Measurements from ENCODE around the gene ARSJ. TPM values are rescaled to one million over a fixed set of nuclear protein-coding genes. Genes with fewer than 3 reads are reported as not detected.
"Not testable (repeated sequence)": the region's sequence is repeated elsewhere in the genome, so short reads cannot be mapped to it uniquely, and the experiment has no call there.

ARSJ gene
- total RNA-seq, 1 donor from 2014 or later: 3.1 TPM

DNA sequence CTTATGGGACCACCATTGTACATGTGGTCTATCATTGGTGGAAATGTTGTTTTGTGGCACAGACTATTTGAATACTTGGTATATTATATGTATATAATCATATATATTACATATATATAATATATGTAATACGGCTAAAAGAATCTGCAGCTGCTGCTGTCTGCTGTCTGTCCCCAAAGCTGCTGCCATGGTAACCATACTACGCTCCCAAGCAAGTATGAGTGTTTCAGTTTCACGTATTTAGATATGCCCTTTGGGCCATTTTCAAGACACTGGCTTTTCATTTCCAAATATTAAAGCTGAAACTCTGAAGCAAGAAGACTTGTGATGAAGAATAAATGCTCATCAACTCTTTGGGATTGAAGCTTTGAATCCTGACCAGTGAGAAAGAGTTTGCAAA, 42.0 kb upstream of the ARSJ start:
- no peaks in the 10 kb centered on the region for H3K36me3 Mint-ChIP-seq
- no peaks in the 10 kb centered on the region for H3K9me3 Mint-ChIP-seq
- H3K4me3 Mint-ChIP-seq: no peak overlapping the region
- H3K27me3 Mint-ChIP-seq (ENCODE audit: low read depth): no peaks in the 10 kb centered on the region
- no peak overlapping the region for H3K27ac Mint-ChIP-seq
- no peaks in the 10 kb centered on the region for H3K4me1 Mint-ChIP-seq
- DNase-seq (ENCODE audit: low spot score in 2 of 2, unreplicated experiment in 2 of 2): no peak
- TF ChIP-seq, protein P1, sequence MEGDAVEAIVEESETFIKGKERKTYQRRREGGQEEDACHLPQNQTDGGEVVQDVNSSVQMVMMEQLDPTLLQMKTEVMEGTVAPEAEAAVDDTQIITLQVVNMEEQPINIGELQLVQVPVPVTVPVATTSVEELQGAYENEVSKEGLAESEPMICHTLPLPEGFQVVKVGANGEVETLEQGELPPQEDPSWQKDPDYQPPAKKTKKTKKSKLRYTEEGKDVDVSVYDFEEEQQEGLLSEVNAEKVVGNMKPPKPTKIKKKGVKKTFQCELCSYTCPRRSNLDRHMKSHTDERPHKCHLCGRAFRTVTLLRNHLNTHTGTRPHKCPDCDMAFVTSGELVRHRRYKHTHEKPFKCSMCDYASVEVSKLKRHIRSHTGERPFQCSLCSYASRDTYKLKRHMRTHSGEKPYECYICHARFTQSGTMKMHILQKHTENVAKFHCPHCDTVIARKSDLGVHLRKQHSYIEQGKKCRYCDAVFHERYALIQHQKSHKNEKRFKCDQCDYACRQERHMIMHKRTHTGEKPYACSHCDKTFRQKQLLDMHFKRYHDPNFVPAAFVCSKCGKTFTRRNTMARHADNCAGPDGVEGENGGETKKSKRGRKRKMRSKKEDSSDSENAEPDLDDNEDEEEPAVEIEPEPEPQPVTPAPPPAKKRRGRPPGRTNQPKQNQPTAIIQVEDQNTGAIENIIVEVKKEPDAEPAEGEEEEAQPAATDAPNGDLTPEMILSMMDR (IDR thresholded peaks at IDR 0.05; ENCODE audit: unreplicated experiment): no peak

DNA sequence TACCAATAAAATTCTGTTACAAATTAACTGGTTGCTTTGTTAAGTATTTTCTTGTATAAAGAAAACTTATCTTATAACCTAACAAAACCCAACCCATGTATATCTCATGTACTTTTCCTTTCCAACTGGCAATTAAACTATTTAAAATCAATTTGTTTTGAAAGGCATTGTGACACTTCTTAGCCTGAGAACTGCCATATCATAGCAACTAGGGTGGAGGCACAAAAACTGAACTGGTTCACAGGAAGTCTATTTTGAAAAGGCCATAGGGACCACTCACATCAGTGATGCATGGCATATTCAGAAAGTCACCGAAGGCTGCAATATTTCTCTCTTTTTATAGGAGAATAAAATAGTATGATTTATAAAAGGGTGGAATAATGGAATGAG, 40.5 kb upstream of the ARSJ start:
- no peaks in the 10 kb centered on the region for H3K9me3 Mint-ChIP-seq
- H3K27me3 Mint-ChIP-seq (ENCODE audit: low read depth): no peaks in the 10 kb centered on the region
- no peaks in the 10 kb centered on the region for H3K36me3 Mint-ChIP-seq
- H3K4me1 Mint-ChIP-seq: peaks cover 2% of the 10 kb centered on the region
- no peak for DNase-seq (ENCODE audit: low spot score in 2 of 2, unreplicated experiment in 2 of 2)
- H3K27ac Mint-ChIP-seq: no peak overlapping the region
- H3K4me3 Mint-ChIP-seq: no peak overlapping the region
- TF ChIP-seq, protein P1 (IDR thresholded peaks at IDR 0.05; ENCODE audit: unreplicated experiment): no peak

DNA sequence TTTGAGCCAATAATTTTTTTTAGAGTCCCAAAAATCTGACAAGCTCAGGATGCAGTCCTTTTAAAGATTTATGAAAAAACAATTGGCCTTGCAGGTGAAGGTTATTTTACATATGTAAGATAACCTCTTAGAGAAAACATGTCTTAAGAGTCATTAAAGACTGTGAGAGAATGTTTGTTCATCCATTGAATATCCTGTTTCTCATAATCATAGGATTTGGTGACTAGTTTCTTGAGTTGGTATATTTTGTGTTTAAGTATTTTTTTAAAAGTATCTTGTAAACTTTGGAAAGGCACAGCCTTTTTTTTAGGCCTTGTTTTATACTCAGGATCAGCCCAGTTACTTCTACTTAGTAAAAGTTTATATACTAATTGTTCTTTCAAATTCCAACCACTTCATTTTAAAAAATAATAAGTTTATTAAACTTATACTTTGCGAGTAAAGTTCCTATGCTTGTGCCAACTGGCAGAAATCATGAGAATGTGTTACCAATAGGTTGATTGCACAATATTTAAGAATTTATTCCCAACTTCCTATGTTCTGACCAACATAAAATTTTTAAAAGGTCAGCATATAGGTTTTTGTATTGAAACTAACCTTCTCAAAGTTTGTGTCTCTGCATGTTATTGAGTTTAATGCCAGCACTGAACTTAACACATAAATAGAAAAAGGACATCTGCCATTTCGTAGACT, 40.0 kb upstream of the ARSJ start:
- no peaks in the 10 kb centered on the region for H3K27me3 Mint-ChIP-seq (ENCODE audit: low read depth)
- H3K4me3 Mint-ChIP-seq: no peak overlapping the region
- H3K4me1 Mint-ChIP-seq: peaks cover 2% of the 10 kb centered on the region
- no peak for DNase-seq (ENCODE audit: low spot score in 2 of 2, unreplicated experiment in 2 of 2)
- no peaks in the 10 kb centered on the region for H3K36me3 Mint-ChIP-seq
- H3K9me3 Mint-ChIP-seq: no peaks in the 10 kb centered on the region
- TF ChIP-seq, protein P1 (IDR thresholded peaks at IDR 0.05; ENCODE audit: unreplicated experiment): no peak
- H3K27ac Mint-ChIP-seq: no peak overlapping the region

GRCh38 chr4:114017120-114017917, 37.9 kb upstream of the ARSJ start:
- no peak overlapping the region for H3K4me3 Mint-ChIP-seq
- TF ChIP-seq, protein P1 (IDR thresholded peaks at IDR 0.05; ENCODE audit: unreplicated experiment): no peak
- DNase-seq (ENCODE audit: low spot score in 2 of 2, unreplicated experiment in 2 of 2): no peak
- H3K36me3 Mint-ChIP-seq: no peaks in the 10 kb centered on the region
- H3K27ac Mint-ChIP-seq: no peak overlapping the region
- H3K27me3 Mint-ChIP-seq (ENCODE audit: low read depth): no peaks in the 10 kb centered on the region
- no peaks in the 10 kb centered on the region for H3K9me3 Mint-ChIP-seq
- H3K4me1 Mint-ChIP-seq: peaks cover 2% of the 10 kb centered on the region

- no peaks in the 10 kb centered on the region for H3K27me3 Mint-ChIP-seq (ENCODE audit: low read depth)
- H3K27ac Mint-ChIP-seq: no peak overlapping the region
- DNase-seq (ENCODE audit: low spot score in 2 of 2, unreplicated experiment in 2 of 2): no peak
- H3K36me3 Mint-ChIP-seq: peaks cover 2% of the 10 kb centered on the region
- TF ChIP-seq, protein P1 (IDR thresholded peaks at IDR 0.05; ENCODE audit: unreplicated experiment): no peak
- H3K4me3 Mint-ChIP-seq: no peak overlapping the region
- peaks cover 2% of the 10 kb centered on the region for H3K4me1 Mint-ChIP-seq
- H3K9me3 Mint-ChIP-seq: peaks cover 14% of the 10 kb centered on the region
Measured at GRCh38 chr4:114015444-114015899, 36.0 kb upstream of the ARSJ start.

GRCh38 chr4:114013201-114013600, 33.8 kb upstream of the ARSJ start:
- DNase-seq (ENCODE audit: low spot score in 2 of 2, unreplicated experiment in 2 of 2); H3K27ac Mint-ChIP-seq; H3K36me3 Mint-ChIP-seq; H3K27me3 Mint-ChIP-seq (ENCODE audit: low read depth); H3K4me3 Mint-ChIP-seq; H3K4me1 Mint-ChIP-seq: not testable (repeated sequence)
- H3K9me3 Mint-ChIP-seq: peaks cover 32% of the 10 kb centered on the region

Data from mesothelial cell of epicardium (in vitro differentiated cells).